Stomach smooth muscle (tissue), 2 donors: Measurements from ENCODE around the gene AEBP2.
"Not testable (repeated sequence)": the region's sequence is repeated elsewhere in the genome, so short reads cannot be mapped to it uniquely, and the experiment has no call there.

ENCODE experiments used
- H3K27ac ChIP-seq: one replicate; pipeline ENCODE4 v1.7.0; 2013; ENCODE audit warnings: mild to moderate bottlenecking, low read length, inconsistent platforms
- H3K27me3 ChIP-seq, 2 donors: one replicate each; pipeline ENCODE4 v1.7.0; 2013; ENCODE audit warnings: low read length in 2 of 2; ENCODE audit not compliant: insufficient read depth in 2 of 2, control insufficient read depth in 1 of 2
- H3K36me3 ChIP-seq, 2 donors: one replicate each; pipeline ENCODE4 v1.7.0; 2013; ENCODE audit warnings: low read length in 2 of 2; ENCODE audit not compliant: control insufficient read depth in 2 of 2, insufficient read depth in 2 of 2
- H3K4me1 ChIP-seq: one replicate; pipeline ENCODE4 v1.7.0; 2013; ENCODE audit warnings: low read length; ENCODE audit not compliant: control insufficient read depth, insufficient read depth
- H3K4me3 ChIP-seq, 2 donors: one replicate each; pipeline ENCODE4 v1.7.0; 2013; ENCODE audit warnings: low read length in 2 of 2
- H3K9ac ChIP-seq, 2 donors: one replicate each; pipeline ENCODE4 v1.7.0; 2013; ENCODE audit warnings: low read length in 2 of 2, mild to moderate bottlenecking in 1 of 2
- H3K9me3 ChIP-seq, 2 donors: one replicate each; pipeline ENCODE4 v1.7.0; 2013; ENCODE audit warnings: low read length in 2 of 2; ENCODE audit not compliant: control insufficient read depth in 2 of 2
- donor health status: healthy.
- donor health status: Pancreatic carcinoma.

Gene AEBP2

DNA sequence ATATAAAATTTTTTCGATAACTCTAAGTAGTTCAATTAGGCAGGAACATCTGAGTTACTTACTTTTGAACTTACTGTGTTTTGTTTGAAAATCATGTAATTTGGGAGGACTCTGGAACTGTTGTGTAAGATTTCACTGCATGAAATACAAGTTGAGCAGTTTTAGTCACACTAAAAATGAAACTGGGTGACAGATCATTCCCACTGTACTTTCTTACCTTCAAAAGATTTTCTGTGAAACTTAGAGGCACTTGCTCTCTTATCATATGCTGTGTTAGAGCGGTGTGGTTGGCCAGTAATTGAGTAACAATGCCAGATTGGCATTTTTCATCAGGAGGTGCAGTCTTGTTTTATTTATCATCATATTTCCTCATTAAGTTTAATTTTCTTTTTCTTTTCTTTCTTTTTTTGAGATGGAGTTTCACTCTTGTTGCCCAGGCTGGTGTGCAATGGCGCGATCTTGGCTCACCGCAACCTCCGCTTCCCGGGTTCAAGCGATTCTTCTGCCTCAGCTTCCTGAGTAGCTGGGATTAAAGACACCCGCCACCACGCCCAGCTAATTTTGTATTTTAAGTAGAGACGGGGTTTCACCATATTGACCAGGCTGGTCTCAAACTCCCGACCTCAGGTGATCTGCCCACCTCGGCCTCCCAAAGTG is 113.3 kb downstream of the AEBP2 start:
- H3K4me1 ChIP-seq, H3K9me3 ChIP-seq, H3K27me3 ChIP-seq, H3K4me3 ChIP-seq, H3K9ac ChIP-seq, H3K27ac ChIP-seq, H3K36me3 ChIP-seq: not testable (repeated sequence)

DNA sequence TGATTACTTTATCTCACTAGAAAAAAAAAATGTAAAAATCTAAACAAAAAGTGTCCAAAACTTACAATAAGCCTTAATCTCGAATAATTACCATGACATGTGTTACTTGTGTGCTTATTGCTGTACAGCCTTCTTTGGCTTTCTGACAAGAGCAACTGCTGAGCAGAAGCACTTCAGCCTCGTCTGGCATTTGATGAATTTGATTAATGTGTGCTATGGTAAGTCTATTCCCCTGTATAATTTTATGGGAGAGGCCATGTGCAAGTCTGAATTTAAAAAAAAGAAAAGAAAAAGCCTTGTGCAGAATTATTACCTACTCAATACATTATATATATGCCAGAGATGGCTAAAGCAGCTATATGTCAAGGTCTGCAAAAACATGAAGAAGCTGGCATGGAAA is 113.9 kb downstream of the AEBP2 start:
- H3K4me1 ChIP-seq = no peaks in the 10 kb centered on the region
- H3K4me3 ChIP-seq = no peak overlapping the region
- H3K27ac ChIP-seq = no peak overlapping the region
- no peak overlapping the region for H3K9ac ChIP-seq
- H3K36me3 ChIP-seq = no peaks in the 10 kb centered on the region
- no peaks in the 10 kb centered on the region for H3K9me3 ChIP-seq
- H3K27me3 ChIP-seq = no peaks in the 10 kb centered on the region

DNA sequence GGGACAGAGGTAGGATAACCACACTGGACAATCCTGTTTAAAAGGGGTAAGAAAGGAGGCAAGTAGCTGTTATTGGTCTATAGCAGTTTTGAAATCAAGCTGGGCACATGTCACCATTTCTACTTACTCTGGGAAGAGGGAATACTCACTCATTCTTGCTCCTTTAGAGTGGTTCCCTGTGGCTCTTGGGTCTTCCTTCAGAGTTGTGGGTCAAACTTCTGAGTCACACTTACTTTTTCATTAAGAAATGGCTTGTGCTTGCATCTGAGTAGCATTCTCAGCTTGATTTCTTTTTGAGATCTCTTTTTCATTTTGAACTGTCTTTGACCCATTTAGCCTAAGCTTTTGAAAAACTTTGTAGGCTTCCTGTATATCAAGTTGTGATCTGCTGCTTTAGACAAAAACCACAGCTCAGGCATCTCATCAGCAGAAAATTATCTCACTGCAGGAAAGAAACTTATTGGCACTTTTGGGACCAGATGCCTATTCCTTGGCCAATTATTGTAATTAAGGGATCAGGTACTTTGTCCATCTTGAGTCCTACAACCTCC is 122.2 kb downstream of the AEBP2 start:
- Histone ChIP-seq H3K4me3 (no peak overlapping the region), H3K36me3 (no peaks in the 10 kb centered on the region), H3K27me3 (no peaks in the 10 kb centered on the region), H3K4me1 (no peaks in the 10 kb centered on the region), H3K27ac (no peak overlapping the region), H3K9ac (no peak overlapping the region), H3K9me3 (no peaks in the 10 kb centered on the region)
